GM23338 (cell line): Measurements from ENCODE around the gene ANO4. TPM values are rescaled to one million over a fixed set of nuclear protein-coding genes. Genes with fewer than 3 reads are reported as not detected.

ENCODE experiments used
- ATAC-seq: fragments of 200-7000 bp; cut with Tn5 transposase; 3 replicates; pipeline ENCODE4 v1.9.1; 2020
- DNase-seq: peaks from one replicate; pipeline ENCODE4 v3.0.0-alpha.2; 2015; ENCODE audit warnings: low spot score
- H2AFZ ChIP-seq: fragments of 200-600 bp; sonication (generic); 2 replicates; pipeline ENCODE4 v1.8.0; 2016; ENCODE audit warnings: antibody characterized with exemption, mild to moderate bottlenecking, moderate library complexity
- H3F3A ChIP-seq: fragments of 200-600 bp; sonication (generic); replicated peaks from 2 replicates; pipeline ENCODE4 v1.8.0; 2017; ENCODE audit warnings: antibody characterized with exemption, mixed run types, low read depth
- H3K27ac ChIP-seq: fragments of 200-600 bp; sonication (generic); 2 replicates; pipeline ENCODE4 v1.6.1; 2016; ENCODE audit warnings: low read depth
- H3K27me3 ChIP-seq: fragments of 200-600 bp; sonication (generic); 2 replicates; pipeline ENCODE4 v1.8.0; 2016; ENCODE audit warnings: mild to moderate bottlenecking, mixed run types, moderate library complexity; ENCODE audit not compliant: insufficient read depth
- H3K36me3 ChIP-seq: fragments of 200-600 bp; sonication (generic); 2 replicates; pipeline ENCODE4 v1.8.0; 2016; ENCODE audit warnings: mild to moderate bottlenecking; ENCODE audit not compliant: insufficient read depth
- H3K4me1 ChIP-seq: fragments of 200-600 bp; sonication (generic); 2 replicates; pipeline ENCODE4 v1.8.0; 2016; ENCODE audit warnings: mild to moderate bottlenecking, moderate library complexity; ENCODE audit not compliant: insufficient read depth
- H3K4me2 ChIP-seq: fragments of 200-600 bp; sonication (generic); 2 replicates; pipeline ENCODE4 v1.7.1; 2017; ENCODE audit warnings: mixed run types
- H3K4me3 ChIP-seq: fragments of 200-600 bp; sonication (generic); 2 replicates; pipeline ENCODE4 v1.6.1; 2016; ENCODE audit warnings: mixed run types
- H3K79me2 ChIP-seq: fragments of 200-600 bp; sonication (generic); replicated peaks from 2 replicates; pipeline ENCODE4 v1.8.0; 2017; ENCODE audit warnings: mild to moderate bottlenecking; ENCODE audit not compliant: insufficient read depth
- H3K9me2 ChIP-seq: fragments of 200-600 bp; sonication (generic); 2 replicates; pipeline ENCODE4 v1.8.0; 2017; ENCODE audit not compliant: insufficient read depth
- H4K20me1 ChIP-seq: fragments of 200-600 bp; sonication (generic); replicated peaks from 2 replicates; pipeline ENCODE4 v1.8.0; 2017; ENCODE audit warnings: mild to moderate bottlenecking; ENCODE audit not compliant: insufficient read depth
- H3K27ac Mint-ChIP-seq: 2 replicates; pipeline ENCODE4 v1.8.0; 2020; ENCODE audit warnings: inconsistent platforms, mild to moderate bottlenecking, moderate library complexity, mixed read lengths
- H3K27me3 Mint-ChIP-seq: 3 replicates; pipeline ENCODE4 v1.8.0; 2022; ENCODE audit warnings: low read depth, mild to moderate bottlenecking, moderate library complexity, mixed read lengths, inconsistent platforms; ENCODE audit not compliant: insufficient read depth, poor library complexity
- H3K36me3 Mint-ChIP-seq: 3 replicates; pipeline ENCODE4 v1.8.0; 2021; ENCODE audit warnings: low read depth, mild to moderate bottlenecking, inconsistent platforms, moderate library complexity, mixed read lengths
- H3K4me1 Mint-ChIP-seq: 3 replicates; pipeline ENCODE4 v1.8.0; 2020; ENCODE audit warnings: mild to moderate bottlenecking, inconsistent platforms, mixed read lengths
- H3K4me3 Mint-ChIP-seq: 3 replicates; pipeline ENCODE4 v1.8.0; 2021; ENCODE audit warnings: moderate library complexity, mild to moderate bottlenecking, inconsistent platforms, mixed read lengths
- H3K9me3 Mint-ChIP-seq: 3 replicates; pipeline ENCODE4 v1.8.0; 2020; ENCODE audit warnings: moderate library complexity, mild to moderate bottlenecking, inconsistent platforms, mixed read lengths
- CREB1 ChIP-seq: fragments of 250-450 bp; sonication (Bioruptor Pico); IDR thresholded peaks from 2 replicates; pipeline ENCODE4 v1.5.0; 2020; ENCODE audit warnings: low read depth, mild to moderate bottlenecking, moderate library complexity
- EZH2 ChIP-seq: fragments of 200-600 bp; sonication (generic); IDR thresholded peaks from one replicate; pipeline ENCODE4 v1.8.0; 2017; ENCODE audit warnings: antibody characterized with exemption, mild to moderate bottlenecking, low read depth; ENCODE audit not compliant: unreplicated experiment
- EZH2phosphoT487 ChIP-seq: fragments of 200-600 bp; sonication (generic); IDR thresholded peaks from one replicate; pipeline ENCODE4 v1.8.1; 2018; ENCODE audit warnings: antibody characterized with exemption; ENCODE audit not compliant: unreplicated experiment
- JUNB ChIP-seq: IDR thresholded peaks from one replicate; pipeline ENCODE4 v1.6.1; 2016; ENCODE audit warnings: antibody characterized with exemption; ENCODE audit not compliant: unreplicated experiment
- POLR2AphosphoS5 ChIP-seq: IDR thresholded peaks from 2 replicates; pipeline ENCODE4 v1.6.1; 2016; ENCODE audit warnings: antibody characterized with exemption, low read depth
- STAT1 ChIP-seq: IDR thresholded peaks from one replicate; pipeline ENCODE4 v1.6.1; 2016; ENCODE audit warnings: antibody characterized with exemption; ENCODE audit not compliant: unreplicated experiment
- ZNF331 ChIP-seq: fragments of 250-450 bp; sonication (Bioruptor Pico); IDR thresholded peaks from 2 replicates; pipeline ENCODE4 v1.5.0; 2020; ENCODE audit warnings: low read depth, mild to moderate bottlenecking, moderate library complexity
- polyA plus RNA-seq: library from polyadenylated mRNA; unstranded; fragments of >200 nt; fragmentation: Nextera tagmentation; extraction: Ambion mirVana; gene quantifications from 2 replicates; pipeline ENCODE4 v1.2.1, GENCODE V29; 2016
- total RNA-seq: library from RNA; depleted of rRNA; stranded (reverse); fragments of >200 nt; shearing (Covaris generic); gene quantifications from 2 replicates; pipeline ENCODE4 v1.2.3, GENCODE V29; 2014
- TF ChIP-seq, protein P1 (sequence below), 2 experiments: fragments of 200-600 bp in 1 of 2; sonication (generic) in 1 of 2; conservative IDR thresholded peaks; 2 replicates each; pipeline versions ENCODE4 v1.5.1 to v1.6.1; 2016 to 2017; ENCODE audit warnings: antibody characterized with exemption in 2 of 2, low read depth in 2 of 2, mild to moderate bottlenecking in 2 of 2, moderate library complexity in 1 of 2
- TF ChIP-seq, protein P2 (sequence below): IDR thresholded peaks from 2 replicates; pipeline ENCODE4 v1.6.1; 2016; ENCODE audit warnings: antibody characterized with exemption

The ANO4 gene
- total and polyA plus RNA-seq, 2 experiments from 2014 or later: 1.7 to 8.7 TPM

DNA sequence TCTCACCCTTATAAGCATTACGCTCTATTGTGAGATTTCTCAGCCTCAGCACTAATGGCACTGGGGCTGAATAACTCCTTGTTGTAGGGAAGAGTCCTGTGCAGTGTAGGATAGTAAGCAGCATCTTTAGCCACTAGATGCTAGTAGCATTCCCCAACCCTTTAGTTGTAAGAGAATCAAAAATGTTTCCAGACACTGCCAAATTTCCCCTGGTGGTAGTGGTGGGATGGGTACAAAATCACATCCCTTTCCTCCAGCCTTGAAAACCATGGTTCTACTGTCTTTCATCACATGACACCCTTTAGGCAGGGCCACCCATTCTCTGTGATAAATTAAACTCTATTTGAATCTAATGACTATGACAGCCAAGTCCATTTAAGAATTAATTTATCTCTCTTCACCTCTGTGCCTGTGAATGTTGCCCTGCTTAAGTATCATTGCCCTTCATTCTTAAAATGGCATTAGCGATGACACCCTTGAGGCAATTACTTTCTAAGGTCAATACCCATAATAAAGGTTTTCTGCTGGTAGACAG, 199.4 kb downstream of the ANO4 start:
- ATAC-seq: peak; percentile 83
- Mint-ChIP-seq H3K9me3 (no peaks in the 10 kb centered on the region), H3K27me3 (no peaks in the 10 kb centered on the region), H3K4me3 (no peak overlapping the region), H3K4me1 (peaks cover 10% of the 10 kb centered on the region; the same call in 2 of the 3 replicates), H3K27ac (no peak overlapping the region), H3K36me3 (no peaks in the 10 kb centered on the region)
- H3K27ac ChIP-seq: no peak overlapping the region
- no peaks in the 10 kb centered on the region for H3K27me3 ChIP-seq
- DNase-seq: peak; percentile 65
- no peak overlapping the region for H3K4me2 ChIP-seq
- no peaks in the 10 kb centered on the region for H3F3A ChIP-seq
- no peaks in the 10 kb centered on the region for H3K4me1 ChIP-seq
- H3K4me3 ChIP-seq: no peak overlapping the region
- TF ChIP-seq, protein P1, sequence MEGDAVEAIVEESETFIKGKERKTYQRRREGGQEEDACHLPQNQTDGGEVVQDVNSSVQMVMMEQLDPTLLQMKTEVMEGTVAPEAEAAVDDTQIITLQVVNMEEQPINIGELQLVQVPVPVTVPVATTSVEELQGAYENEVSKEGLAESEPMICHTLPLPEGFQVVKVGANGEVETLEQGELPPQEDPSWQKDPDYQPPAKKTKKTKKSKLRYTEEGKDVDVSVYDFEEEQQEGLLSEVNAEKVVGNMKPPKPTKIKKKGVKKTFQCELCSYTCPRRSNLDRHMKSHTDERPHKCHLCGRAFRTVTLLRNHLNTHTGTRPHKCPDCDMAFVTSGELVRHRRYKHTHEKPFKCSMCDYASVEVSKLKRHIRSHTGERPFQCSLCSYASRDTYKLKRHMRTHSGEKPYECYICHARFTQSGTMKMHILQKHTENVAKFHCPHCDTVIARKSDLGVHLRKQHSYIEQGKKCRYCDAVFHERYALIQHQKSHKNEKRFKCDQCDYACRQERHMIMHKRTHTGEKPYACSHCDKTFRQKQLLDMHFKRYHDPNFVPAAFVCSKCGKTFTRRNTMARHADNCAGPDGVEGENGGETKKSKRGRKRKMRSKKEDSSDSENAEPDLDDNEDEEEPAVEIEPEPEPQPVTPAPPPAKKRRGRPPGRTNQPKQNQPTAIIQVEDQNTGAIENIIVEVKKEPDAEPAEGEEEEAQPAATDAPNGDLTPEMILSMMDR (conservative IDR thresholded peaks at IDR 0.05; ENCODE audit: low read depth in 2 of 2): peak; percentile 26 to 38; a peak in 3 of 4 replicates
- no peak for TF ChIP-seq EZH2
- no peak for TF ChIP-seq CREB1 (CRISPR knock-in tag)
- no peak overlapping the region for H2AFZ ChIP-seq
- no peaks in the 10 kb centered on the region for H3K36me3 ChIP-seq
- H4K20me1 ChIP-seq: no peaks in the 10 kb centered on the region
- no peaks in the 10 kb centered on the region for H3K9me2 ChIP-seq
- H3K79me2 ChIP-seq: no peaks in the 10 kb centered on the region

GRCh38 chr12:100995201-100995600, 200.6 kb downstream of the ANO4 start:
- no peak overlapping the region for H2AFZ ChIP-seq
- no peak overlapping the region for H3K4me2 ChIP-seq
- peak; percentile 93 for ATAC-seq

More at GRCh38 chr12:100995201-100995600, 200.6 kb downstream of the ANO4 start:
- no peak overlapping the region for H3K4me3 Mint-ChIP-seq
- no peaks in the 10 kb centered on the region for H3F3A ChIP-seq
- no peaks in the 10 kb centered on the region for H3K27me3 Mint-ChIP-seq
- no peaks in the 10 kb centered on the region for H3K36me3 Mint-ChIP-seq
- H3K79me2 ChIP-seq: no peaks in the 10 kb centered on the region
- H3K36me3 ChIP-seq: no peaks in the 10 kb centered on the region
- H3K9me2 ChIP-seq: no peaks in the 10 kb centered on the region
- DNase-seq: peak; percentile 29
- H4K20me1 ChIP-seq: no peaks in the 10 kb centered on the region
- H3K27me3 ChIP-seq: no peaks in the 10 kb centered on the region
- H3K4me1 ChIP-seq: no peaks in the 10 kb centered on the region
- no peak overlapping the region for H3K4me3 ChIP-seq
- H3K4me1 Mint-ChIP-seq: peaks cover 10% of the 10 kb centered on the region; the same call in 2 of the 3 replicates
- no peak for TF ChIP-seq EZH2phosphoT487
- no peak for TF ChIP-seq ZNF331
- TF ChIP-seq JUNB: no peak
- TF ChIP-seq, protein P1 (conservative IDR thresholded peaks at IDR 0.05; ENCODE audit: low read depth in 2 of 2): no peak
- no peak for TF ChIP-seq STAT1
- TF ChIP-seq, protein P2, sequence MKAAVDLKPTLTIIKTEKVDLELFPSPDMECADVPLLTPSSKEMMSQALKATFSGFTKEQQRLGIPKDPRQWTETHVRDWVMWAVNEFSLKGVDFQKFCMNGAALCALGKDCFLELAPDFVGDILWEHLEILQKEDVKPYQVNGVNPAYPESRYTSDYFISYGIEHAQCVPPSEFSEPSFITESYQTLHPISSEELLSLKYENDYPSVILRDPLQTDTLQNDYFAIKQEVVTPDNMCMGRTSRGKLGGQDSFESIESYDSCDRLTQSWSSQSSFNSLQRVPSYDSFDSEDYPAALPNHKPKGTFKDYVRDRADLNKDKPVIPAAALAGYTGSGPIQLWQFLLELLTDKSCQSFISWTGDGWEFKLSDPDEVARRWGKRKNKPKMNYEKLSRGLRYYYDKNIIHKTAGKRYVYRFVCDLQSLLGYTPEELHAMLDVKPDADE: no peak
- no peak for TF ChIP-seq EZH2
- no peak for TF ChIP-seq CREB1 (CRISPR knock-in tag)
- no peak for TF ChIP-seq POLR2AphosphoS5
- H3K27ac ChIP-seq: no peak overlapping the region
- no peak overlapping the region; the same call in 1 of the 2 replicates for H3K27ac Mint-ChIP-seq
- no peaks in the 10 kb centered on the region for H3K9me3 Mint-ChIP-seq
